Panc1 (cell line): Measurements from ENCODE around the gene HIPK2. TPM values are rescaled to one million over a fixed set of nuclear protein-coding genes. Genes with fewer than 3 reads are reported as not detected.

Experiments used
- ATAC-seq: fragments of 200-7000 bp; cut with Tn5 transposase; 2 replicates; pipeline ENCODE4 v1.9.1; 2020; ENCODE audit warnings: mild to moderate bottlenecking, moderate library complexity
- BruUV-seq: library from RNA; stranded (reverse); fragments of 400-500 nt; replicated peaks from 2 replicates; lab custom pipeline; 2021; lab: Mats Ljungman, UMichigan
- CTCF ChIA-PET: fragments of 300-600 bp; sonication (Branson Sonifier 250); formaldehyde crosslinking; loops from one replicate; lab custom pipeline; 2022; ENCODE audit warnings: antibody characterized with exemption; lab: Charles Lee
- POLR2A ChIA-PET: fragments of 300-600 bp; sonication (Branson Sonifier 250); formaldehyde crosslinking; loops from one replicate; lab custom pipeline; 2022; ENCODE audit warnings: antibody characterized with exemption; lab: Charles Lee
- DNase-seq: peaks from one replicate; pipeline ENCODE4 v3.0.0-alpha.2; 2010; ENCODE audit warnings: low read depth, low spot score
- H3K27ac ChIP-seq: 2 replicates; pipeline ENCODE4 v1.5.1; 2011; ENCODE audit warnings: mild to moderate bottlenecking, low read length, inconsistent platforms
- H3K27me3 ChIP-seq: fragments of 200-500 bp; sonication (Bioruptor generic); 2 replicates; pipeline ENCODE4 v1.6.0; 2014; ENCODE audit warnings: low read length, inconsistent platforms; ENCODE audit not compliant: control insufficient read depth, insufficient read depth
- H3K36me3 ChIP-seq: fragments of 200-500 bp; sonication (Bioruptor generic); 2 replicates; pipeline ENCODE4 v1.5.1; 2014; ENCODE audit warnings: inconsistent platforms, mild to moderate bottlenecking, low read length, moderate library complexity; ENCODE audit not compliant: control insufficient read depth, insufficient read depth
- H3K4me1 ChIP-seq: 2 replicates; pipeline ENCODE4 v1.5.1; 2011; ENCODE audit warnings: inconsistent platforms, mild to moderate bottlenecking, low read length, moderate library complexity; ENCODE audit not compliant: control insufficient read depth, insufficient read depth
- H3K4me3 ChIP-seq, 2 experiments: 2 replicates each; pipeline ENCODE4 v1.5.1; 2011 to 2012; ENCODE audit warnings: low read depth in 2 of 2, low read length in 2 of 2, mild to moderate bottlenecking in 2 of 2, inconsistent platforms in 1 of 2, moderate library complexity in 1 of 2
- H3K9me3 ChIP-seq: fragments of 200-500 bp; sonication (Bioruptor generic); 2 replicates; pipeline ENCODE4 v1.5.1; 2014; ENCODE audit warnings: low read depth, mild to moderate bottlenecking, inconsistent platforms, low read length, moderate library complexity; ENCODE audit not compliant: control insufficient read depth, insufficient read depth
- CTCF ChIP-seq: fragments of 450-650 bp; IDR thresholded peaks from 2 replicates; pipeline ENCODE4 v1.5.1; 2017; ENCODE audit warnings: mild to moderate bottlenecking
- POLR2AphosphoS5 ChIP-seq: IDR thresholded peaks from 2 replicates; pipeline ENCODE4 v1.6.1; 2012; ENCODE audit warnings: mild to moderate bottlenecking, low read depth, low read length, moderate library complexity
- REST ChIP-seq, 2 experiments: IDR thresholded peaks; 2 replicates each; pipeline ENCODE4 v1.6.1; 2011 to 2012; ENCODE audit warnings: low read depth in 2 of 2, control low read depth in 1 of 2, low read length in 1 of 2, mild to moderate bottlenecking in 1 of 2, moderate library complexity in 1 of 2; ENCODE audit not compliant: insufficient read depth in 1 of 2
- SIN3A ChIP-seq: IDR thresholded peaks from 2 replicates; pipeline ENCODE4 v1.6.1; 2012; ENCODE audit warnings: low read depth, mild to moderate bottlenecking, low read length, moderate library complexity, borderline replicate concordance; ENCODE audit not compliant: insufficient read depth
- TCF7L2 ChIP-seq: IDR thresholded peaks from 2 replicates; pipeline ENCODE4 v1.6.1; 2011; ENCODE audit warnings: mild to moderate bottlenecking, low read depth, low read length, inconsistent platforms
- in situ Hi-C: cut with HindIII; loops from 2 replicates; pipeline ENCODE4 v1.10.0; 2016; ENCODE audit warnings: low sequenced_read_pairs, low pct_unique_long_range_greater_than_20kb
- intact Hi-C: fragments of 100-400 bp; cut with micrococcal nuclease; formaldehyde crosslinking; loops from one replicate; pipeline ENCODE4 v1.10.0; 2022; ENCODE audit not compliant: unreplicated experiment
- total RNA-seq: library from RNA; stranded (reverse); gene quantifications from one replicate; pipeline ENCODE4 v1.2.1, GENCODE V29; 2021; ENCODE audit not compliant: unreplicated experiment

The HIPK2 gene
- total RNA-seq, 1 experiment from 2014 or later = 34.1 TPM

GRCh38 chr7:139655305-139655704 lies 122.5 kb downstream of the HIPK2 start:
- intact Hi-C loops (no loop called here), in situ Hi-C loops (no loop called here)
- POLR2A ChIA-PET = no interaction called here
- TF ChIP-seq REST (IDR thresholded peaks at IDR 0.05; ENCODE audit: insufficient read depth in 1 of 2, low read depth in 2 of 2, low read length in 1 of 2) (no peak), SIN3A (no peak), CTCF (no peak), POLR2AphosphoS5 (no peak), TCF7L2 (no peak)
- no peaks in the 10 kb centered on the region for H3K27me3 ChIP-seq
- CTCF ChIA-PET = no interaction called here
- DNase-seq (no peak), ATAC-seq (no peak)
- H3K27ac ChIP-seq = no peak overlapping the region
- no peaks in the 10 kb centered on the region for H3K36me3 ChIP-seq
- no peaks in the 10 kb centered on the region for H3K9me3 ChIP-seq
- peaks cover 33% of the 10 kb centered on the region for H3K4me1 ChIP-seq
- BruUV-seq = no TSS peak
- H3K4me3 ChIP-seq = no peak overlapping the region

- ChIA-PET CTCF (no interaction called here), POLR2A (no interaction called here)
- TF ChIP-seq REST (IDR thresholded peaks at IDR 0.05; ENCODE audit: insufficient read depth in 1 of 2, low read depth in 2 of 2, low read length in 1 of 2) = no peak
- no peak for TF ChIP-seq POLR2AphosphoS5
- TF ChIP-seq CTCF = no peak
- TF ChIP-seq TCF7L2 = no peak
- no peak for TF ChIP-seq SIN3A
- BruUV-seq = no TSS peak
- Histone ChIP-seq H3K4me3 (no peak overlapping the region), H3K36me3 (no peaks in the 10 kb centered on the region), H3K27me3 (no peaks in the 10 kb centered on the region), H3K4me1 (peaks cover 38% of the 10 kb centered on the region), H3K27ac (no peak overlapping the region; the same call in 1 of the 2 replicates), H3K9me3 (no peaks in the 10 kb centered on the region)
- in situ Hi-C loops = no loop called here
- intact Hi-C loops = no loop called here
- DNase-seq = no peak
- no peak for ATAC-seq
Observed at GRCh38 chr7:139654276-139655181, 123.3 kb downstream of the HIPK2 start.
